ENCODE data around the gene SLC20A1. TPM values are rescaled to one million over a fixed set of nuclear protein-coding genes. Genes with fewer than 3 reads are reported as not detected.
"Not testable (repeated sequence)": the region's sequence is repeated elsewhere in the genome, so short reads cannot be mapped to it uniquely, and the experiment has no call there.

Gene SLC20A1
- total RNA-seq, 1 donor = 96.3 TPM

DNA sequence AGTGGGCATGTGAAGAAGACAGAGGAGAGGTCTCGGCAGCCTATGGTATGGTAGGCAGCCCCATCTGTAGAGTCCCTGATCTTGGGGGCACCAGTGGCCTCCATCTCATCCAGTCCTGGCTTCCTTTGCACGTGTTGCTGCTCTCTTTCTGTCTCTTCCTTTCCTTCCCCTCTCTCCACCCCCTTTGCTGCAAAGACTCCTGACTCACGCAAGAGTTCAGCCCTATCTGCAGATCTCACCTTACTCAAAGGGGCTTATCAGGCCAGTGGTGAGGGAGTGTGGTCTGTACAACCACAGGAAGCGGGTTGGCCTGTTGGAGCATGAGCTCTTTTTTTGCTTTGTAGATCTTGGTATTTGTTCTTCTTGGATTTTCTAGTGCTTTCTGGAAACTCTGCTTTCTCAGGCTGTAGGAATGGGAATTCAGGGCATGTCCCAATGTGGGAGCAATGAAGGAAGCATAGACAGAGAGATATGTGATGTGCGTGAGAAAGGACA is 60.5 kb downstream of the SLC20A1 start:
- TF ChIP-seq CTCF (IDR thresholded peaks at IDR 0.05; ENCODE audit: insufficient read depth, low read depth, low read length) = no peak
- H3K4me3 ChIP-seq (ENCODE audit: low read depth, low read length) = no peak overlapping the region
- peak; percentile 91 for DNase-seq (ENCODE audit: low read depth)

DNA sequence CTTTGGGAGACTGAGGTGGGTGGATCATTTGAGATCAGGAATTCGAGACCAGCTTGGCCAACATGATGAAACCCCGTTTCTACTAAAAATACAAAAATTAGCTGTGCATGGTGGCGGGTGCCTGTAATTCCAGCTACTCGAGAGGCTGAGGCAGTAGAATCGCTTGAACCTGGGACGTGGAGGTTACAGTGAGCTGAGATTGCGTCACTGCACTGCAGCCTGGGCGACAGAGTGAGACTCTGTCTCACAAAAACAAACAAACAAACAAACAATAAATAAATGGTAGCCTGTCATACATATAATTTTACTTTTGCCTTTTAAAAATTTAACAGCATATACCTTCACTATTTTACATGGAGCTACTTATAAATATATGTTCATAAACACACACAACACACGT is 61.2 kb downstream of the SLC20A1 start:
- not testable (repeated sequence) for DNase-seq (ENCODE audit: low read depth)

GRCh38 chr2:112708968-112709367 is 63.2 kb downstream of the SLC20A1 start:
- no peak for DNase-seq (ENCODE audit: low read depth)
- no peak overlapping the region for H3K4me3 ChIP-seq (ENCODE audit: low read depth, low read length)
- no peak for TF ChIP-seq CTCF (IDR thresholded peaks at IDR 0.05; ENCODE audit: insufficient read depth, low read depth, low read length)

More for the DNA sequence above, 61.2 kb downstream of the SLC20A1 start:
- not testable (repeated sequence) for H3K4me3 ChIP-seq (ENCODE audit: low read depth, low read length)

GRCh38 chr2:112709703-112710102 is 64.0 kb downstream of the SLC20A1 start:
- H3K4me3 ChIP-seq (ENCODE audit: low read depth, low read length) = no peak overlapping the region
- no peak for DNase-seq (ENCODE audit: low read depth)
- TF ChIP-seq CTCF (IDR thresholded peaks at IDR 0.05; ENCODE audit: insufficient read depth, low read depth, low read length) = no peak

GRCh38 chr2:112710956-112711750 is 65.4 kb downstream of the SLC20A1 start:
- no peak for TF ChIP-seq CTCF (IDR thresholded peaks at IDR 0.05; ENCODE audit: insufficient read depth, low read depth, low read length)
- DNase-seq (ENCODE audit: low read depth) = no peak
- H3K4me3 ChIP-seq (ENCODE audit: low read depth, low read length) = no peak overlapping the region

- no peak for DNase-seq (ENCODE audit: low read depth)
- no peak for TF ChIP-seq CTCF (IDR thresholded peaks at IDR 0.05; ENCODE audit: insufficient read depth, low read depth, low read length)
- no peak overlapping the region for H3K4me3 ChIP-seq (ENCODE audit: low read depth, low read length)
Measured at GRCh38 chr2:112712465-112712864, 66.7 kb downstream of the SLC20A1 start.

DNA sequence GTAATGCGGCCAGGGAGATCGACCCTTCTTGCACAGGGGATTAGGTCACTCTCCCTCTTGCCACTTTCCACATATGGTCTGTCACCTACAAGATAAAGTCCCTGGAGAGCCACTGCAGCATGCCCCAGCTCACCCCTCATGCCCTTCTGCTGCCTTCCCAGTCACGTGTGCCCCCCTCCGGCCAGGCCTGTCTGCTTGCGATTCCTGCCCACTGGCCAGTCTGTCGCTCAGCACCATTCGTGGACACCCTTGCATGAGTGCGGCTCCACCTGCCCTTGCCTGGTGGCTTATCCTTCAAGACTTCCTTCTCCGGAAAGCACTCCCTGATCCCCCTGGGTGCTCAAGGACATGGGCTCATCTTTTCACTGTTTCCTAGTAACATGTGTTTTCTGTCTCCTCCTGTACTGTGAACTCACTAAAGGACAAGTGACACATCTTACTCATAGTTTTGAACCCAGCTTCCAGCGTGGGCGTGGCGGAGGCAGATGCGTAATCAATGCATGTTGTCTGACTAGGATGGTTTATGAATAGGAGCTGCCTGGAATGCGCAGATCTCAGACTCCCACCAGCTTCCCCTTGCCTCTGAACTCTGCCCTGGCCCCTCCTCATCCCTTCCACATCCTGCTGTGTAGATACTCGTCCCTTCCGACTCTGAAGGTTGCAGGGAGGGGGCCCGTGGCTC is 67.3 kb downstream of the SLC20A1 start:
- H3K4me3 ChIP-seq (ENCODE audit: low read depth, low read length) = no peak overlapping the region
- no peak for TF ChIP-seq CTCF (IDR thresholded peaks at IDR 0.05; ENCODE audit: insufficient read depth, low read depth, low read length)
- DNase-seq (ENCODE audit: low read depth) = peak; percentile 86
